Trophoblast cell (in vitro differentiated cells and primary cell): Measurements from ENCODE around the gene CEBPE.

Experiments used
- DNase-seq, 2 donors: peaks; one replicate each; pipeline ENCODE4 v3.0.0-alpha.2; 2016
- H2AFZ ChIP-seq: 2 replicates; pipeline ENCODE4 v1.6.1; 2013; ENCODE audit warnings: low read length, moderate library complexity, mild to moderate bottlenecking; ENCODE audit not compliant: insufficient read depth, poor library complexity
- H2AK5ac ChIP-seq: 2 replicates; pipeline ENCODE4 v1.6.1; 2013; ENCODE audit warnings: mild to moderate bottlenecking, low read length
- H2BK120ac ChIP-seq: 2 replicates; pipeline ENCODE4 v1.6.1; 2013; ENCODE audit warnings: low read length, mild to moderate bottlenecking, moderate library complexity; ENCODE audit not compliant: insufficient read depth, poor library complexity
- H2BK12ac ChIP-seq: 2 replicates; pipeline ENCODE4 v1.6.1; 2013; ENCODE audit warnings: mild to moderate bottlenecking, low read length, moderate library complexity
- H2BK5ac ChIP-seq: 2 replicates; pipeline ENCODE4 v1.6.1; 2013; ENCODE audit warnings: low read length, low read depth, moderate library complexity, mild to moderate bottlenecking; ENCODE audit not compliant: poor library complexity
- H3K14ac ChIP-seq: 2 replicates; pipeline ENCODE4 v1.6.1; 2013; ENCODE audit warnings: mild to moderate bottlenecking, low read length
- H3K18ac ChIP-seq: 2 replicates; pipeline ENCODE4 v1.6.1; 2013; ENCODE audit warnings: mild to moderate bottlenecking, low read length
- H3K23ac ChIP-seq: 2 replicates; pipeline ENCODE4 v1.6.1; 2013; ENCODE audit warnings: low read length
- H3K27ac ChIP-seq: 2 replicates; pipeline ENCODE4 v1.5.1; 2013; ENCODE audit warnings: low read depth, mild to moderate bottlenecking, inconsistent platforms, low read length, moderate library complexity
- H3K27me3 ChIP-seq: 2 replicates; pipeline ENCODE4 v1.6.1; 2013; ENCODE audit warnings: inconsistent platforms, mild to moderate bottlenecking, low read length, moderate library complexity; ENCODE audit not compliant: insufficient read depth
- H3K36me3 ChIP-seq, 2 experiments: 1 replicate in 1 of 2; 2 replicates in 1 of 2; pipeline ENCODE4 v1.6.1; 2013; ENCODE audit warnings: low read length in 2 of 2, mild to moderate bottlenecking in 2 of 2, moderate library complexity in 1 of 2; ENCODE audit not compliant: insufficient read depth in 2 of 2, control insufficient read depth in 1 of 2
- H3K4ac ChIP-seq: 2 replicates; pipeline ENCODE4 v1.6.1; 2013; ENCODE audit warnings: low read depth, mild to moderate bottlenecking, low read length, moderate library complexity
- H3K4me1 ChIP-seq, 2 experiments: 1 replicate in 1 of 2; 2 replicates in 1 of 2; pipeline ENCODE4 v1.6.1; 2013; ENCODE audit warnings: low read length in 2 of 2, mild to moderate bottlenecking in 2 of 2, moderate library complexity in 1 of 2; ENCODE audit not compliant: insufficient read depth in 2 of 2, control insufficient read depth in 1 of 2
- H3K4me2 ChIP-seq: 2 replicates; pipeline ENCODE4 v1.6.1; 2013; ENCODE audit warnings: inconsistent platforms, mild to moderate bottlenecking, low read length, moderate library complexity
- H3K4me3 ChIP-seq: 2 replicates; pipeline ENCODE4 v1.5.1; 2013; ENCODE audit warnings: mild to moderate bottlenecking, low read depth, low read length, inconsistent platforms
- H3K79me1 ChIP-seq: one replicate; pipeline ENCODE4 v1.6.1; 2013; ENCODE audit warnings: low read length
- H3K79me2 ChIP-seq: 2 replicates; pipeline ENCODE4 v1.6.1; 2013; ENCODE audit warnings: low read length, mild to moderate bottlenecking; ENCODE audit not compliant: control insufficient read depth, insufficient read depth, poor library complexity
- H3K9ac ChIP-seq: 2 replicates; pipeline ENCODE4 v1.6.1; 2013; ENCODE audit warnings: mild to moderate bottlenecking, low read length
- H3K9me3 ChIP-seq: 2 replicates; pipeline ENCODE4 v1.6.1; 2013; ENCODE audit warnings: low read depth, mild to moderate bottlenecking, control low read depth, inconsistent platforms, low read length; ENCODE audit not compliant: insufficient read depth
- H4K12ac ChIP-seq: 2 replicates; pipeline ENCODE4 v1.6.1; 2013; ENCODE audit warnings: low read depth, mild to moderate bottlenecking, low read length, moderate library complexity
- H4K8ac ChIP-seq: 2 replicates; pipeline ENCODE4 v1.6.1; 2013; ENCODE audit warnings: low read depth, mild to moderate bottlenecking, low read length, moderate library complexity
- H4K91ac ChIP-seq: one replicate; pipeline ENCODE4 v1.6.1; 2013; ENCODE audit warnings: low read depth, mild to moderate bottlenecking, low read length, moderate library complexity
- WGBS: extraction: QIAGEN DNeasy Blood & Tissue Kit; methylation state at CpG from one replicate; pipeline ENCODE4 v1.1.7; 2013; ENCODE audit warnings: missing lambda C conversion rate; ENCODE audit not compliant: insufficient read length, insufficient coverage; ENCODE audit errors: extremely low coverage; 5-methylcytosine and 5-hydroxymethylcytosine counted together

CEBPE gene

DNA sequence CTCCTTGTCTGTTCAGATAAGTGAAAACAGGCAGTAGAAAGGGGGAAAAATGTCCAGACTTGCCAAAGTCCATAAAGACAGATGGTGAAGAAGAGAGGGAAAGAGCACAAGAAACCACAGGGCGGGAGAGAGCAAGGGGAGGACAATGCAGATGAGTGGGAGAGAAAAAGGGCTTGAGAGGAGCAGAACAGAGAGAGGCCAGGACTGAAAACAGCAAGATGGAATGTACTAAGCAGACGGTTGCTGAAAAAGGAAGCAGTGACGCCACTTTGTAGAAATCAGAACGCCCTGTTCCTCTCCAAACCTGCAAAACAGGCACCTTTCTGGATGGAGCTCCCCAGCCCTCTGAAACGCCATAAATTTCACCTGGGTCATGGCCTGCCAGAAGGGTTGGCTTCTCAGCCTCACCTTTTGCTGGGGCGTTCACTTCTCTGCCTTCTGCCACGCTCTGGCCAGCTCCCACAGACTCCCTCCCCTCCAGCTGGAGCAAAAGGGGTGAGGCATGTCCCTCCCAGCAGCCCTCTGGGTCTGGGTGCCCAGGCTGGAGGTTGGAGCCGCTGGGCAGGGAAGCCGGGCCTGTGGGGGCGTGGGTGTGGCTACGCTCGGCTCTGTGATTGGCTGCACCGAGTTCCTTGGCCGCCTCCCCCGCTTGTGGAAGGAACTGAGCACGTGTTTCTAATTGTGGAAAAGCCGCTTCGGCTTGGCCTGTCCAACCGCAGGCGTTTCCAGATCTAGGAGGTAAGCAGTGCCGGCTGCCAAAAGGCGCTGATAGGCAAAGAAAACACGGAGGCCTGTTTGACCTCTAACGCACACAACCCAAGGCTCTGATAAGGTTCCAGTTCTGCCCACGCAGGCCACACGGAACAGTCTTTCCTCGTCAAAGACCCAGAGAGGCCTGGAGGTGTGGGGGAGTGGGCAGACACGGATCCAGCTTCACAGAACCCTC lies 35.1 kb upstream of the CEBPE start:
- Histone ChIP-seq H3K23ac (no peak overlapping the region), H3K4me2 (no peak overlapping the region), H3K4ac (no peak overlapping the region), H2BK12ac (peak overlapping the region; percentile 47), H3K14ac (peak overlapping the region; percentile 29), H3K36me3 (peaks cover 3 to 10% of the 10 kb centered on the region in 2 experiments), H3K79me2 (no peaks in the 10 kb centered on the region), H2BK120ac (peak overlapping the region; percentile 0), H2AK5ac (peak overlapping the region; percentile 68), H3K9me3 (no peaks in the 10 kb centered on the region), H4K91ac (peak overlapping the region; percentile 26), H3K4me1 (peaks cover 18 to 27% of the 10 kb centered on the region in 2 experiments), H4K8ac (peak overlapping the region; percentile 7), H2AFZ (peak overlapping the region; percentile 19), H3K79me1 (peaks cover 12% of the 10 kb centered on the region), H2BK5ac (peak overlapping the region; percentile 19), H3K18ac (peak overlapping the region; percentile 2), H4K12ac (peak overlapping the region; percentile 9), H3K9ac (no peak overlapping the region), H3K4me3 (no peak overlapping the region), H3K27me3 (no peaks in the 10 kb centered on the region), H3K27ac (peak overlapping the region; percentile 65)
- peak in 1 of 2 donors; percentile 52 for DNase-seq
- WGBS, result no CpG with 5 or more reads among the region's 28 CpGs

DNA sequence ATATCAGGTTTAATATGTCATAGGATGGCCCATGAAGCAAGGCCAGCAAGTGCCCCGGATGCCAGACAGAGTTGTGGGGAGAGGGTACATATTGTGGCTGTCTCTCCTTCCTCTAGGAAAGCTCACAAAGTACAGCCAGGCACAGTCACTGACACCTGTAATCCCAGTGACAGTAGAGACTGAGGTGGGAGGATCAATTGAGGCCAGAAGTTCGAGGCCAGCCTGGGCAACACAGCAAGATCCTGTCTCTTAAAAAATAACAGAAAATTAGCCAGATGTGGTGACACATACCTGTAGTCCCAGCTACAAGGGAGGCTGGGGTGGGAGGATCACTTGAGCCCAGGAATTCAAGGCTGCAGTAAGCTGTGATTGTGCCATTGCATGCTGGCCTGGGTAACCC lies 32.3 kb upstream of the CEBPE start:
- H3K23ac ChIP-seq, result no peak overlapping the region
- H2BK120ac ChIP-seq, result no peak overlapping the region
- peaks cover 18% of the 10 kb centered on the region for H3K79me1 ChIP-seq
- peaks cover 3 to 10% of the 10 kb centered on the region in 2 experiments for H3K36me3 ChIP-seq
- H3K9ac ChIP-seq, result no peak overlapping the region
- H3K4me2 ChIP-seq, result no peak overlapping the region
- H3K4ac ChIP-seq, result no peak overlapping the region
- H3K27me3 ChIP-seq, result no peaks in the 10 kb centered on the region
- no peak overlapping the region for H4K12ac ChIP-seq
- H3K79me2 ChIP-seq, result no peaks in the 10 kb centered on the region
- DNase-seq, result no peak
- H3K27ac ChIP-seq, result no peak overlapping the region
- no peak overlapping the region for H3K14ac ChIP-seq
- H3K4me3 ChIP-seq, result no peak overlapping the region
- WGBS, result no CpG with 5 or more reads among the region's 2 CpGs
- H4K91ac ChIP-seq, result no peak overlapping the region
- H2AK5ac ChIP-seq, result no peak overlapping the region
- H2BK5ac ChIP-seq, result no peak overlapping the region
- H4K8ac ChIP-seq, result no peak overlapping the region
- H3K9me3 ChIP-seq, result no peaks in the 10 kb centered on the region
- no peak overlapping the region for H3K18ac ChIP-seq
- H2BK12ac ChIP-seq, result no peak overlapping the region
- no peak overlapping the region for H2AFZ ChIP-seq
- peaks cover 21 to 37% of the 10 kb centered on the region in 2 experiments for H3K4me1 ChIP-seq

DNA sequence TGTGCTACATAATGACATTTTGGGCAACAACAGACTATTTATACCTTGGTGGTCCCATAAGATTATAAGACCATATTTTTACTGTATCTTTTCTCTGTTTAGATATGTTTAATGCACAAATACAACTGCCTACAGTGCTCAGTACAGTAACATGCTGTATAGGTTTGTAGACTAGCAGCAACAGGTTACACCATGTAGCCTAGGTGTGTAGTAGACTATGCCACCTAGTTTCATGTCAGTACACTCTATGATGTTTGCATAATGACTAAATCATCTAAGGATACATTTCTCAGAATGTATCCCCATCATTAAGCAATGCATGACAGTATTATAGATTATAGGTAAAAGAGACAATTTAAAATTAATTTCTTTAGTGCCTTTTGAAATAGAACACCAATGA lies 30.7 kb upstream of the CEBPE start:
- H3K9ac ChIP-seq, result no peak overlapping the region
- no peak overlapping the region for H2AFZ ChIP-seq
- H3K4me2 ChIP-seq, result no peak overlapping the region
- no peaks in the 10 kb centered on the region for H3K79me2 ChIP-seq
- peaks cover 20 to 37% of the 10 kb centered on the region in 2 experiments for H3K4me1 ChIP-seq
- no peak overlapping the region for H3K27ac ChIP-seq
- no peak overlapping the region for H2BK5ac ChIP-seq
- H3K27me3 ChIP-seq, result no peaks in the 10 kb centered on the region
- no peak overlapping the region for H3K14ac ChIP-seq
- H3K23ac ChIP-seq, result no peak overlapping the region
- H4K12ac ChIP-seq, result no peak overlapping the region
- no peak overlapping the region for H2BK12ac ChIP-seq
- peaks cover 18% of the 10 kb centered on the region for H3K79me1 ChIP-seq
- H3K18ac ChIP-seq, result no peak overlapping the region
- no peak overlapping the region for H3K4ac ChIP-seq
- H2BK120ac ChIP-seq, result no peak overlapping the region
- no peak overlapping the region for H4K8ac ChIP-seq
- H3K9me3 ChIP-seq, result no peaks in the 10 kb centered on the region
- H2AK5ac ChIP-seq, result no peak overlapping the region
- no peak overlapping the region for H4K91ac ChIP-seq
- no peak overlapping the region for H3K4me3 ChIP-seq
- DNase-seq, result no peak
- peaks cover 3 to 10% of the 10 kb centered on the region in 2 experiments for H3K36me3 ChIP-seq

DNA sequence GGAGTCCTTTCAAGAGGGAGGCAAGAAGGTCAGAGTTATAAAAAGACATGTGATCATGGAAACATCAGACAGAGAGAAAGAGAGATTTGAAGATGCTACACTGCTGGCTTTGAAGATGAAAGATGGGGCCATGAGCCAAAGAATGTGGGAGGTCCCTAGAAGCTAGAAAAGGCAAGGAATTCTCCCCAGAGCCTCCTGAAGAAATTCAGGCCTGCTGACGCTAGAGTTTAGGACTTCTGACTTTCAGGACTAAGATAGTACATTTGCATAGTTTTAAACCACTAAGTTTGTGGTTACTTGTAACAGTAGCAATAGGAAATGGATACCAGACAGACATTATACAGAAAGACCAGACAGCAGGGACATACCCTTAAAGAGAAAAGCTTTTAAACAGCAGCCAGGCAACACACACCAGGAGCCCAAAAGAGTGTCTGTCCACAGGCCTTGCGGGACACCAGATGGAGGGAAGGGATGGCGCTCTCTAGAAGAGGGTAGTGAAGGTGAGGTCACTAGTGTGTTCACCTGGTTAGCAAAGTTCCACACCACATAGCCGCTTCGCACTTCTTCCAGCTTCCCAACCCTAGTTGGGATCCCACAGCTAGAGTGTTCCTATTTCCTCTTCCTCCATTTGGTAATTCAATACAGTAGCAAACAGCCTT lies 29.7 kb upstream of the CEBPE start:
- H2BK12ac ChIP-seq, result no peak overlapping the region
- no peaks in the 10 kb centered on the region for H3K27me3 ChIP-seq
- peak overlapping the region; percentile 33 for H4K12ac ChIP-seq
- peak overlapping the region; percentile 68 for H2BK5ac ChIP-seq
- no peak overlapping the region for H3K4me3 ChIP-seq
- no peaks in the 10 kb centered on the region for H3K9me3 ChIP-seq
- peaks cover 9% of the 10 kb centered on the region for H3K79me1 ChIP-seq
- H2BK120ac ChIP-seq, result peak overlapping the region; percentile 69
- H3K36me3 ChIP-seq, result peaks cover 3% of the 10 kb centered on the region in 2 experiments
- peak overlapping the region; percentile 63 for H3K14ac ChIP-seq
- peak overlapping the region; percentile 66 for H4K91ac ChIP-seq
- no peak overlapping the region for H3K9ac ChIP-seq
- no peak overlapping the region for H2AFZ ChIP-seq
- H3K79me2 ChIP-seq, result no peaks in the 10 kb centered on the region
- H4K8ac ChIP-seq, result no peak overlapping the region
- no peak overlapping the region for H3K4me2 ChIP-seq
- no peak overlapping the region for H3K18ac ChIP-seq
- peaks cover 11 to 28% of the 10 kb centered on the region in 2 experiments for H3K4me1 ChIP-seq
- no peak overlapping the region for H3K23ac ChIP-seq
- no peak overlapping the region for H2AK5ac ChIP-seq
- H3K4ac ChIP-seq, result no peak overlapping the region
- H3K27ac ChIP-seq, result peak overlapping the region; percentile 56
- no CpG with 5 or more reads among the region's 5 CpGs for WGBS
- DNase-seq, result peak in 1 of 2 donors; percentile 29
